Activated T-cell treated with anti-CD3 and anti-CD28 coated beads for 48 hours (primary cell): Measurements from ENCODE around the gene OR10AG1.

ENCODE experiments used
- DNase-seq: peaks from one replicate; pipeline ENCODE4 v3.0.0-alpha.2; 2020; ENCODE audit warnings: low read depth

The OR10AG1 gene, protein sequence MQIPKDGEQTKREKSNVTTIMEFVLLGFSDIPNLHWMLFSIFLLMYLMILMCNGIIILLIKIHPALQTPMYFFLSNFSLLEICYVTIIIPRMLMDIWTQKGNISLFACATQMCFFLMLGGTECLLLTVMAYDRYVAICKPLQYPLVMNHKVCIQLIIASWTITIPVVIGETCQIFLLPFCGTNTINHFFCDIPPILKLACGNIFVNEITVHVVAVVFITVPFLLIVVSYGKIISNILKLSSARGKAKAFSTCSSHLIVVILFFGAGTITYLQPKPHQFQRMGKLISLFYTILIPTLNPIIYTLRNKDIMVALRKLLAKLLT

GRCh38 chr11:55969845-55970244, at the start of gene OR10AG1:
OR10AG1 (minus strand) TSS chr11:55969945; CDS start chr11:55969907, 38 bp downstream.
- DNase-seq = no peak

- no peak for DNase-seq
Observed at GRCh38 chr11:56013805-56014204, 44.1 kb upstream of the OR10AG1 start.

GRCh38 chr11:56010716-56011115, 41.0 kb upstream of the OR10AG1 start:
- DNase-seq = no peak

- no peak for DNase-seq
Observed at GRCh38 chr11:55994525-55994924, 24.8 kb upstream of the OR10AG1 start, which contains the start of gene OR5F1. OR5F1 (minus strand) TSS chr11:55994625; CDS start chr11:55994625, 0 bp downstream.

DNA sequence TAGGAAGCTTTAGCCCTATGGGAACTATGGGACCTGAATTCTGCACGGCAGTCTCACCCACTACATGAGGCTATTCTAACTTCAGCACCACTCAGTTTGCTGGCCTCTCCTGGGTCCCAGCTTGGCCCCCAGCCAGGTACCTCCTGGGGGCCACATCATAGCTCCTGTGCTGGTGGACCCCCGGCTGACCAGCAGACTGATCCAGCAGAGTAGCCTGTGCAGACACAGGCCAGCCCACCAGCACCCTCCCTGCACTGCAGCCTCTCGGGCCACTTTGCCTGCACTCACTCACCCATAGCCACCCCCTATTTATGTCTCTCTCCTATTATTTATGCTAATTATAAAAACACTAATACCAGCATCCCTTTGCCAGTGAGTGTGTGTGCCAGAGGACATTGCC, 1.2 kb upstream of the OR10AG1 start:
- no peak for DNase-seq

DNA sequence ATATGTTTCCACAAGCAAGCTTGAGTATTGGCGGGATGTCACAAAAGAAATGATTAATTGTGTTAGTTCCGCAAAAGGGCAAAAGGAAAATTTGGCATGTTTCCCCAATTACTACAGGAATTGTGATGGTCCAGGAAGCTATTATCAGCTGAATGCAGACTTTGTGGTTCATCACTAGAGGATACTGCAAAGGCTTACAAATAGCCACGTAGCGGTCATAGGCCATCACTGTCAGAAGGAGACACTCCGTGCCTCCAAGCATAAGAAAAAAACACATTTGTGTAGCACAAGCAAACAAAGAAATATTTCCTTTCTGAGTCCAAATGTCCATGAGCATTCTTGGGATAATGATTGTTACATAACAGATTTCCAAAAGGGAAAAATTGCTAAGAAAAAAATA, 1.8 kb downstream of the OR10AG1 start:
- DNase-seq = no peak

- no peak for DNase-seq
Observed at GRCh38 chr11:55966391-55966790, 3.4 kb downstream of the OR10AG1 start.

- no peak for DNase-seq
Observed at GRCh38 chr11:55956521-55956920, 13.2 kb downstream of the OR10AG1 start.

- DNase-seq = no peak
Observed at GRCh38 chr11:55949330-55949729, 20.4 kb downstream of the OR10AG1 start.

- no peak for DNase-seq
Observed at GRCh38 chr11:55942785-55943392, 26.9 kb downstream of the OR10AG1 start.

DNA sequence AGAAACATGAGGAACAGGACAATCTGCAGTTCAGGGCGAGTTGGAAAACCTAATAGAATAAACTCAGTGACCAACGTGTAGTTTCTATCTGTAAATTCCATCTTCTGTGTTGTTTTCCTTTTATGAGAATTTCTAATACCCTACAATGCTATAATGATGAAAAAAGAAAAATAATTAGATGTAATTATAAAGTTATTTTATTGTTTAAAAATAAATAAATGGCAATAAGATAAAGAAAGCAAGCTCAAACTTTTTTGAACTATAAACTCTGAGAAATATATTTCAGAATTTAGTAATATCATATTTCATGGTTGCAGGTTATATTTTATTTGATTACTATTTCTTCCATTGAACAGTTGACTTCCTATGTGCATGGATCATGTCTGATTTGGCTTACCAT, 33.4 kb downstream of the OR10AG1 start, which contains the start of gene OR5I1:
Gene OR5I1, minus strand, starts transcription at position 101 of the 400 bp plus-strand sequence. Its CDS starts 0 bp downstream, at position 101.
- no peak for DNase-seq

GRCh38 chr11:55920537-55920936, 49.2 kb downstream of the OR10AG1 start:
- DNase-seq = no peak
